Epithelial cell of esophagus (primary cell): ENCODE results near the gene ADRM1.

Experiments
- DNase-seq: peaks from one replicate; pipeline ENCODE4 v3.0.0; 2010; ENCODE audit warnings: low read depth
- H3K4me3 ChIP-seq: 2 replicates; pipeline ENCODE4 v1.5.1; 2011; ENCODE audit warnings: mild to moderate bottlenecking, low read length, control low read depth
- TF ChIP-seq, protein P1 (sequence below): IDR thresholded peaks from 2 replicates; pipeline ENCODE4 v1.5.1; 2011; ENCODE audit warnings: low read depth, mild to moderate bottlenecking, low read length, control low read depth, inconsistent platforms; ENCODE audit not compliant: insufficient read depth; ENCODE audit errors: missing control alignments

The ADRM1 gene

GRCh38 chr20:62309947-62310756 is 7.4 kb downstream of the ADRM1 start:
- DNase-seq = no peak
- no peak overlapping the region for H3K4me3 ChIP-seq
- TF ChIP-seq, protein P1, sequence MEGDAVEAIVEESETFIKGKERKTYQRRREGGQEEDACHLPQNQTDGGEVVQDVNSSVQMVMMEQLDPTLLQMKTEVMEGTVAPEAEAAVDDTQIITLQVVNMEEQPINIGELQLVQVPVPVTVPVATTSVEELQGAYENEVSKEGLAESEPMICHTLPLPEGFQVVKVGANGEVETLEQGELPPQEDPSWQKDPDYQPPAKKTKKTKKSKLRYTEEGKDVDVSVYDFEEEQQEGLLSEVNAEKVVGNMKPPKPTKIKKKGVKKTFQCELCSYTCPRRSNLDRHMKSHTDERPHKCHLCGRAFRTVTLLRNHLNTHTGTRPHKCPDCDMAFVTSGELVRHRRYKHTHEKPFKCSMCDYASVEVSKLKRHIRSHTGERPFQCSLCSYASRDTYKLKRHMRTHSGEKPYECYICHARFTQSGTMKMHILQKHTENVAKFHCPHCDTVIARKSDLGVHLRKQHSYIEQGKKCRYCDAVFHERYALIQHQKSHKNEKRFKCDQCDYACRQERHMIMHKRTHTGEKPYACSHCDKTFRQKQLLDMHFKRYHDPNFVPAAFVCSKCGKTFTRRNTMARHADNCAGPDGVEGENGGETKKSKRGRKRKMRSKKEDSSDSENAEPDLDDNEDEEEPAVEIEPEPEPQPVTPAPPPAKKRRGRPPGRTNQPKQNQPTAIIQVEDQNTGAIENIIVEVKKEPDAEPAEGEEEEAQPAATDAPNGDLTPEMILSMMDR = no peak

GRCh38 chr20:62310757-62311121 is 7.9 kb downstream of the ADRM1 start:
- TF ChIP-seq, protein P1 = no peak
- H3K4me3 ChIP-seq = no peak overlapping the region
- DNase-seq = no peak

DNA sequence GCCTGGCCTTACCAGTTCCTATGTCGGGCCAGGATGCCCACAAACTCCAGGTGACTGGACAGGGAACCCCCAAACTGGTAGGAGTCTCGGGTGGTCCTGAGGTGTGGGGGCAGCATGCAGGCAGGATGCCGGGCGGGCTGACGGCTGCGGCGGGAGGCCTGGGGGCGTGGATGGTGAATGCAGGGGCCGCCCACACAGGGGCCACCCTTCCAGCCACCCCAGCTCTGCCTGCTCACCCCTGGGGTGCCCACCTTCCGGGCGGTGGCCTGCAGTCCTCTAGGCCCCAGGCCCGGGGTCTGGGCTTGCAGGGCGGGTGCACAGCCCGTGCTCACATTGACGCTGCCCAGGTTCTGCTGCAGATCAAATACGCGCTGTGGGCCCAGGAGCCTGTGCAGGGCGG is 8.4 kb downstream of the ADRM1 start:
- no peak for DNase-seq
- H3K4me3 ChIP-seq = no peak overlapping the region
- TF ChIP-seq, protein P1 = no peak

DNA sequence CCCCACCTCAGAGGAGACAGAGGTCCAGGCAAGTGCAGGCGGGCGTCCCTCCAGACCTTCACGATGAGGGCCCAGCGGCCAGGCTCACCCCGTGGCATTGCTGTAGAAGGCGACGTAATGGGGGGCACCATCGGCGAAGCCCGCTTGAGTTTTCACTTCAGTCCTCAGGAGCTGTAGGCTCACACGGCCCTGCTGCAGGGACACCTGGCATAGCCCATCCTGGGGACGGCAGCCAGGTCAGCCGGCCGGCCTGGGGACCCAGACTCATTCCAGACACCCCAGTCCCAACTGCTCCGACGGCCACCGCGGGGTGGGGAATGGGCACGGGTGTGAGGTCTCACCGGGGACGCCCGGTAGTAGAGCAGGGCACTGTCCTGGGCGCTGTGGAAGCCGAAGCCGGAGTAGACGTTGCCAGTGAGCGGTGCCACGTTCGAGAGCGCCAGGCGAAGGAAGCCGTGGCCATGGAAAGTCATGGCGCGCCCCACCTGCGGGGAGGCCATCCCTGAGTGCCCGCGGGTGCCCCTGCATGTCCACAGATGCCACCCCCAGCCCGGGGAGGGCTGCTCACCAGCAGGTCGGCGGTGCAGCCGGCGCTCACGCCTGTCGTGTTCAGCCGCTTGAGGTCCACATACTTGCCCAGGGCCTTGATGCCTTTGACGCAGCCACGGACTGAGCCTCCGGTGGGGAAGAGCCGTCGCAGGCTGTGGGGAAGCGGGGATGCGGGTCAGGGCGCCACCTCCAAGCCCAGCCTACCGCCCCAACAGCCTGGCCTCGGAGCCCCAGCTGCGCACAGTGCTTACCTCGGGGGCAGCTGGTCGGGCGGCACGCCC is 9.2 kb downstream of the ADRM1 start:
- DNase-seq = no peak
- H3K4me3 ChIP-seq = no peak overlapping the region
- TF ChIP-seq, protein P1 = no peak

- TF ChIP-seq, protein P1 = no peak
- no peak for DNase-seq
- H3K4me3 ChIP-seq = no peak overlapping the region
Observed at GRCh38 chr20:62312662-62312977, 9.8 kb downstream of the ADRM1 start.

DNA sequence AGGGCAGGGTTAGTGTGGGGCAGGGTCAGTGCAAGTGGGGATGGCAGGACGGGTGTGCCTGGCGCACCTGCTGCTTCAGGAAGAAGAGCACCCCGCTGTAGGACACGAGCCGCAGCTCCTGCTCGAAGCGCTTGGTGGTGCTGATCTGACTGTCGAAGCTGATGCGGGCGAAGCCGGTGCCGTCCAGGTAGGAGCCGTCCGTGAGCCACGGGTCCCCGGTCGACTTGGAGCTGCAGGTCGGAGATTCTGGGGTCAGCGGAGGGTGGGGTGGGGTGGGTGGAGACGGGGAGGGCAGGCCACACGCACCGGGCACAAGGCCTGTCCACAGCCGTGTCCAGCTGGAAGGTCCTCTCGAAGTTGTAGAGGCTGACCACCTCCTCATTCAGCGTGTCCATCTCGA is 10.2 kb downstream of the ADRM1 start:
- TF ChIP-seq, protein P1 = no peak
- no peak for DNase-seq
- no peak overlapping the region for H3K4me3 ChIP-seq
